IMR-90 (cell line): ENCODE measurements around the gene UBTD1. TPM values are rescaled to one million over a fixed set of nuclear protein-coding genes. Genes with fewer than 3 reads are reported as not detected.

Source experiments
- ATAC-seq: fragments of 200-7000 bp; cut with Tn5 transposase; 2 replicates; pipeline ENCODE4 v1.9.1; 2020; ENCODE audit warnings: low read depth, mild to moderate bottlenecking, moderate library complexity
- BruUV-seq: library from RNA; stranded (reverse); fragments of 400-500 nt; replicated peaks from 2 replicates; lab custom pipeline; 2021; lab: Mats Ljungman, UMichigan
- CTCF ChIA-PET: fragments of 300-600 bp; formaldehyde crosslinking; extraction: SDS; loops from one replicate; lab custom pipeline; 2021; ENCODE audit warnings: antibody characterized with exemption; lab: Yijun Ruan, JAX
- POLR2A ChIA-PET: fragments of 300-600 bp; sonication (Branson Sonifier 250); formaldehyde crosslinking; loops from one replicate; lab custom pipeline; 2022; ENCODE audit warnings: antibody characterized with exemption; ENCODE audit not compliant: unreplicated experiment; lab: Charles Lee
- DNase-seq: peaks from one replicate; pipeline ENCODE4 v3.0.0; 2013
- H2AFZ ChIP-seq: replicated peaks from 2 replicates; pipeline ENCODE3; 2013; ENCODE audit warnings: low read length, mild to moderate bottlenecking; ENCODE audit not compliant: poor library complexity
- H2AK5ac ChIP-seq: 2 replicates; pipeline ENCODE4 v1.6.1; 2013; ENCODE audit warnings: low read depth, low read length, inconsistent platforms
- H2AK9ac ChIP-seq: replicated peaks from 2 replicates; pipeline ENCODE3; 2013; ENCODE audit warnings: mild to moderate bottlenecking, low read depth, low read length, moderate library complexity; ENCODE audit not compliant: poor library complexity
- H2BK120ac ChIP-seq: 2 replicates; pipeline ENCODE4 v1.6.1; 2013; ENCODE audit warnings: low read depth, low read length, inconsistent platforms
- H2BK15ac ChIP-seq: 3 replicates; pipeline ENCODE4 v1.6.1; 2013; ENCODE audit warnings: low read depth, low read length, inconsistent platforms
- H2BK20ac ChIP-seq: 2 replicates; pipeline ENCODE4 v1.6.1; 2013; ENCODE audit warnings: low read depth, mild to moderate bottlenecking, inconsistent platforms, low read length, moderate library complexity
- H2BK5ac ChIP-seq: 2 replicates; pipeline ENCODE4 v1.6.1; 2013; ENCODE audit warnings: mild to moderate bottlenecking, low read depth, low read length, inconsistent platforms; ENCODE audit not compliant: poor library complexity, severe bottlenecking
- H3K14ac ChIP-seq: replicated peaks from 2 replicates; pipeline ENCODE4 v1.6.1; 2013; ENCODE audit warnings: low read depth, low read length, inconsistent platforms
- H3K18ac ChIP-seq: 2 replicates; pipeline ENCODE4 v1.6.1; 2013; ENCODE audit warnings: low read depth, low read length, control low read depth
- H3K23ac ChIP-seq: 2 replicates; pipeline ENCODE4 v1.6.1; 2013; ENCODE audit warnings: low read depth, low read length, inconsistent platforms
- H3K27ac ChIP-seq: 2 replicates; pipeline ENCODE4 v1.5.1; 2013; ENCODE audit warnings: mild to moderate bottlenecking, control low read depth, low read length; ENCODE audit not compliant: insufficient read depth
- H3K27me3 ChIP-seq: 2 replicates; pipeline ENCODE4 v1.6.1; 2013; ENCODE audit warnings: low read length; ENCODE audit not compliant: control insufficient read depth, insufficient read depth
- H3K36me3 ChIP-seq: 2 replicates; pipeline ENCODE4 v1.6.1; 2013; ENCODE audit warnings: low read length, mixed read lengths; ENCODE audit not compliant: control insufficient read depth, insufficient read depth
- H3K4ac ChIP-seq: 2 replicates; pipeline ENCODE4 v1.6.1; 2013; ENCODE audit warnings: low read depth, low read length, inconsistent platforms
- H3K4me1 ChIP-seq: 2 replicates; pipeline ENCODE4 v1.6.1; 2013; ENCODE audit warnings: low read length, mixed read lengths; ENCODE audit not compliant: control insufficient read depth, insufficient read depth
- H3K4me2 ChIP-seq: 2 replicates; pipeline ENCODE4 v1.6.1; 2013; ENCODE audit warnings: low read depth, mild to moderate bottlenecking, control low read depth, low read length, moderate library complexity
- H3K4me3 ChIP-seq: 2 replicates; pipeline ENCODE4 v1.5.1; 2013; ENCODE audit warnings: low read depth, mild to moderate bottlenecking, control low read depth, low read length, moderate library complexity; ENCODE audit not compliant: insufficient read depth
- H3K56ac ChIP-seq: 2 replicates; pipeline ENCODE4 v1.6.1; 2013; ENCODE audit warnings: low read length, inconsistent platforms; ENCODE audit not compliant: insufficient read depth; ENCODE audit errors: extremely low read depth
- H3K79me1 ChIP-seq, 2 experiments: 2 replicates each; pipeline ENCODE4 v1.6.1; 2013; ENCODE audit warnings: low read length in 2 of 2, inconsistent platforms in 1 of 2, low read depth in 1 of 2
- H3K9ac ChIP-seq: 2 replicates; pipeline ENCODE4 v1.6.1; 2013; ENCODE audit warnings: low read depth, low read length, control low read depth
- H3K9me1 ChIP-seq: 2 replicates; pipeline ENCODE4 v1.6.1; 2013; ENCODE audit warnings: low read length, inconsistent platforms; ENCODE audit not compliant: insufficient read depth
- H3K9me3 ChIP-seq: 2 replicates; pipeline ENCODE4 v1.6.1; 2013; ENCODE audit warnings: low read length; ENCODE audit not compliant: control insufficient read depth, insufficient read depth
- H4K20me1 ChIP-seq: 2 replicates; pipeline ENCODE4 v1.6.1; 2013; ENCODE audit warnings: low read length, inconsistent platforms; ENCODE audit not compliant: insufficient read depth
- H4K5ac ChIP-seq: 2 replicates; pipeline ENCODE4 v1.6.1; 2013; ENCODE audit warnings: mild to moderate bottlenecking, low read depth, low read length, control low read depth
- H4K8ac ChIP-seq, 2 experiments: 2 replicates each; pipeline ENCODE4 v1.6.1; 2013; ENCODE audit warnings: low read depth in 2 of 2, low read length in 2 of 2, control low read depth in 1 of 2, inconsistent platforms in 1 of 2
- H4K91ac ChIP-seq: 2 replicates; pipeline ENCODE4 v1.6.1; 2013; ENCODE audit warnings: low read depth, low read length, inconsistent platforms; ENCODE audit not compliant: insufficient read depth
- RAD21 ChIP-seq: IDR thresholded peaks from 2 replicates; pipeline ENCODE4 v1.6.1; 2012; ENCODE audit warnings: low read length, improper control_type of control experiment
- SMC3 ChIP-seq: fragments of 150-350 bp; IDR thresholded peaks from 2 replicates; pipeline ENCODE4 v1.6.1; 2016; ENCODE audit warnings: low read depth, mild to moderate bottlenecking, antibody characterized with exemption, low read length, moderate library complexity
- WGBS, 2 experiments: methylation state at CpG; one replicate each; pipeline versions ENCODE4 v1.1.5 to v1.1.7; 2013; ENCODE audit warnings: missing lambda C conversion rate in 2 of 2; ENCODE audit not compliant: insufficient read length in 1 of 2; ENCODE audit errors: extremely low coverage in 2 of 2; 5-methylcytosine and 5-hydroxymethylcytosine counted together
- dilution Hi-C: fragments of 300-500 bp; cut with HindIII; formaldehyde crosslinking; loops from one replicate; pipeline ENCODE4 v1.14.3; 2018; ENCODE audit warnings: low sequenced_read_pairs; ENCODE audit not compliant: unreplicated experiment
- in situ Hi-C: fragments of 300-500 bp; cut with MboI; formaldehyde crosslinking; loops from 3 replicates; pipeline ENCODE4 v1.14.3; 2019; ENCODE audit warnings: low sequenced_read_pairs, inconsistent platforms, mixed read lengths
- intact Hi-C: fragments of 100-400 bp; cut with micrococcal nuclease; formaldehyde crosslinking; loops from 2 replicates; pipeline ENCODE4 v1.10.0; 2022
- polyA plus RNA-seq, 3 experiments: library from polyadenylated mRNA; depleted of rRNA; stranded (reverse); fragments of >200 nt; gene quantifications; 2 replicates each; pipeline ENCODE4 v1.2.3, GENCODE V29; 2012; ENCODE audit warnings: low replicate concordance in 1 of 3
- total RNA-seq: library from RNA; depleted of rRNA; stranded (reverse); fragments of >200 nt; gene quantifications from 2 replicates; pipeline ENCODE4 v1.2.3, GENCODE V29; 2012
- TF ChIP-seq, protein P1 (sequence below): fragments of 150-350 bp; IDR thresholded peaks from 2 replicates; pipeline ENCODE4 v1.6.1; 2016; ENCODE audit warnings: low read depth, mild to moderate bottlenecking, low read length, moderate library complexity, borderline replicate concordance
- TF ChIP-seq, protein P2 (sequence below): conservative IDR thresholded peaks from 2 replicates; pipeline ENCODE4 v1.5.1; 2012; ENCODE audit warnings: mild to moderate bottlenecking, low read depth, low read length, improper control_type of control experiment
- TF ChIP-seq, protein P3 (sequence below): fragments of 150-350 bp; IDR thresholded peaks from 2 replicates; pipeline ENCODE4 v1.6.1; 2017; ENCODE audit warnings: mild to moderate bottlenecking, antibody characterized with exemption, low read length, low read depth

Gene UBTD1
- total and polyA plus RNA-seq, 2 of the 4 experiments (the other 2 are of a cell fraction): 21.9 to 44.9 TPM

DNA sequence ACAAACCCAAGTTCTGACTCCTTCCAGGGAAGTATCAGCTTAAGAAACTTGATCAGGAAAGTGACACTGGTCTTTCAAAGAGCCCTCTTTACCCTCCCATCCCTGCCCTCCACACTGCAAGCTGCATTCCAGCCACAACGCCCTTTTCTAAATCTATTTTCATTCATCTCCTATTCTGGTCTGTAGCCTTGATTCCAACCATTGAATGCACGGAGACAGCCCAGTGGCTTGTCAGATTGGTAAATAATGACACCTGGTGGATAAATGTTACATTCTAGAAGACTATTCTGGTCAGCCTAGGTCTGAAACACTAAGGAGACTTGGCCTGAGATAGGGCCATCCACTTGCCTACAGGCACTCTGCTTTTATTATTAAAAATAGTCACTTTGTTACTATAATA lies 113.7 kb downstream of the UBTD1 start:
- no CpG with 5 or more reads among the region's 2 CpGs for WGBS, 2 experiments
- no peaks in the 10 kb centered on the region for H3K79me1 ChIP-seq
- no peak overlapping the region for H3K9ac ChIP-seq
- TF ChIP-seq, protein P1, sequence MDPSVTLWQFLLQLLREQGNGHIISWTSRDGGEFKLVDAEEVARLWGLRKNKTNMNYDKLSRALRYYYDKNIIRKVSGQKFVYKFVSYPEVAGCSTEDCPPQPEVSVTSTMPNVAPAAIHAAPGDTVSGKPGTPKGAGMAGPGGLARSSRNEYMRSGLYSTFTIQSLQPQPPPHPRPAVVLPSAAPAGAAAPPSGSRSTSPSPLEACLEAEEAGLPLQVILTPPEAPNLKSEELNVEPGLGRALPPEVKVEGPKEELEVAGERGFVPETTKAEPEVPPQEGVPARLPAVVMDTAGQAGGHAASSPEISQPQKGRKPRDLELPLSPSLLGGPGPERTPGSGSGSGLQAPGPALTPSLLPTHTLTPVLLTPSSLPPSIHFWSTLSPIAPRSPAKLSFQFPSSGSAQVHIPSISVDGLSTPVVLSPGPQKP: no peak
- TF ChIP-seq SMC3: peak; percentile 76
- TF ChIP-seq, protein P2, sequence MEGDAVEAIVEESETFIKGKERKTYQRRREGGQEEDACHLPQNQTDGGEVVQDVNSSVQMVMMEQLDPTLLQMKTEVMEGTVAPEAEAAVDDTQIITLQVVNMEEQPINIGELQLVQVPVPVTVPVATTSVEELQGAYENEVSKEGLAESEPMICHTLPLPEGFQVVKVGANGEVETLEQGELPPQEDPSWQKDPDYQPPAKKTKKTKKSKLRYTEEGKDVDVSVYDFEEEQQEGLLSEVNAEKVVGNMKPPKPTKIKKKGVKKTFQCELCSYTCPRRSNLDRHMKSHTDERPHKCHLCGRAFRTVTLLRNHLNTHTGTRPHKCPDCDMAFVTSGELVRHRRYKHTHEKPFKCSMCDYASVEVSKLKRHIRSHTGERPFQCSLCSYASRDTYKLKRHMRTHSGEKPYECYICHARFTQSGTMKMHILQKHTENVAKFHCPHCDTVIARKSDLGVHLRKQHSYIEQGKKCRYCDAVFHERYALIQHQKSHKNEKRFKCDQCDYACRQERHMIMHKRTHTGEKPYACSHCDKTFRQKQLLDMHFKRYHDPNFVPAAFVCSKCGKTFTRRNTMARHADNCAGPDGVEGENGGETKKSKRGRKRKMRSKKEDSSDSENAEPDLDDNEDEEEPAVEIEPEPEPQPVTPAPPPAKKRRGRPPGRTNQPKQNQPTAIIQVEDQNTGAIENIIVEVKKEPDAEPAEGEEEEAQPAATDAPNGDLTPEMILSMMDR: peak; percentile 58
- TF ChIP-seq, protein P3, sequence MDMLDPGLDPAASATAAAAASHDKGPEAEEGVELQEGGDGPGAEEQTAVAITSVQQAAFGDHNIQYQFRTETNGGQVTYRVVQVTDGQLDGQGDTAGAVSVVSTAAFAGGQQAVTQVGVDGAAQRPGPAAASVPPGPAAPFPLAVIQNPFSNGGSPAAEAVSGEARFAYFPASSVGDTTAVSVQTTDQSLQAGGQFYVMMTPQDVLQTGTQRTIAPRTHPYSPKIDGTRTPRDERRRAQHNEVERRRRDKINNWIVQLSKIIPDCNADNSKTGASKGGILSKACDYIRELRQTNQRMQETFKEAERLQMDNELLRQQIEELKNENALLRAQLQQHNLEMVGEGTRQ: no peak
- peak; percentile 75 for TF ChIP-seq RAD21
- H4K8ac ChIP-seq: no peak overlapping the region
- H3K36me3 ChIP-seq: peaks cover 1% of the 10 kb centered on the region; the same call in 1 of the 2 replicates
- H3K27me3 ChIP-seq: no peaks in the 10 kb centered on the region
- H2BK15ac ChIP-seq: no peak overlapping the region
- H3K18ac ChIP-seq: no peak overlapping the region
- ATAC-seq: peak; percentile 80
- peak; percentile 55 for DNase-seq
- dilution Hi-C loops (no loop called here), in situ Hi-C loops (no loop called here), intact Hi-C loops (loop anchor here (1.0 to 5.0 kb wide), 3 partner anchors 40 to 205 kb away; partner anchors contain the start of gene ANKRD2)
- H2AK5ac ChIP-seq: no peak overlapping the region
- peak overlapping the region; percentile 57 for H2AFZ ChIP-seq
- no peak overlapping the region for H4K91ac ChIP-seq
- ChIA-PET POLR2A (no interaction called here), CTCF (interaction anchor here (0.6 to 1.7 kb wide), 4 partner anchors 27 to 58 kb away, joined by 3 to 6 read pairs (median 3); partner anchors contain the start of gene ANKRD2)
- no TSS peak for BruUV-seq
- no peak overlapping the region for H3K56ac ChIP-seq
- no peak overlapping the region for H2AK9ac ChIP-seq
- H3K4ac ChIP-seq: no peak overlapping the region
- no peaks in the 10 kb centered on the region for H3K4me1 ChIP-seq
- no peak overlapping the region for H3K4me3 ChIP-seq
- no peaks in the 10 kb centered on the region for H3K9me3 ChIP-seq
- no peak overlapping the region for H3K27ac ChIP-seq
- H2BK120ac ChIP-seq: no peak overlapping the region
- H2BK20ac ChIP-seq: no peak overlapping the region
- H4K20me1 ChIP-seq: no peaks in the 10 kb centered on the region
- H3K14ac ChIP-seq: no peak overlapping the region
- H3K23ac ChIP-seq: no peak overlapping the region
- H3K4me2 ChIP-seq: no peak overlapping the region
- H4K5ac ChIP-seq: no peak overlapping the region
- H2BK5ac ChIP-seq: no peak overlapping the region
- H3K9me1 ChIP-seq: no peaks in the 10 kb centered on the region; the same call in 1 of the 2 replicates
